Ovary (tissue), 9 donors: ENCODE data around the gene UROC1. TPM values are rescaled to one million over a fixed set of nuclear protein-coding genes. Genes with fewer than 3 reads are reported as not detected.
A peak's percentile ranks its signal among the peaks of the same experiment; 100 is the strongest.

ENCODE experiments used
- DNase-seq, 5 donors: peaks; one replicate each; pipeline ENCODE4 v3.0.0-alpha.2; 2019 to 2020
- H3K27ac ChIP-seq, 2 donors: fragments of 200-600 bp; one replicate each; pipeline versions ENCODE4 v1.5.1 to v1.8.0; 2019 to 2022
- H3K27me3 ChIP-seq: fragments of 200-600 bp; one replicate; pipeline ENCODE4 v1.8.0; 2022
- H3K36me3 ChIP-seq: fragments of 200-600 bp; sonication (generic); one replicate; pipeline ENCODE4 v1.5.1; 2019
- H3K4me1 ChIP-seq: one replicate; pipeline ENCODE4 v1.8.1; 2013; ENCODE audit warnings: mild to moderate bottlenecking, moderate library complexity; ENCODE audit not compliant: insufficient read depth
- H3K4me3 ChIP-seq: fragments of 200-600 bp; sonication (generic); one replicate; pipeline ENCODE4 v1.5.1; 2017
- H3K9me3 ChIP-seq, 2 donors: fragments of 200-600 bp in 1 of 2; sonication (generic) in 1 of 2; one replicate each; pipeline versions ENCODE4 v1.5.1 to v1.8.1; 2013 to 2019; ENCODE audit warnings: mild to moderate bottlenecking in 1 of 2, moderate library complexity in 1 of 2
- CTCF ChIP-seq, 3 donors: fragments of 450-650 bp in 2 of 3; fragments of 200-600 bp in 1 of 3; IDR thresholded peaks; one replicate each; pipeline versions ENCODE4 v1.5.1 to v1.8.0; 2016 to 2022; ENCODE audit warnings: antibody characterized with exemption in 3 of 3, mild to moderate bottlenecking in 1 of 3
- EP300 ChIP-seq: sonication (generic); formaldehyde crosslinking; IDR thresholded peaks from one replicate; pipeline ENCODE4 v1.6.1; 2017; ENCODE audit warnings: antibody characterized with exemption
- POLR2A ChIP-seq: fragments of 450-650 bp; IDR thresholded peaks from one replicate; pipeline ENCODE4 v1.6.1; 2017; ENCODE audit warnings: antibody characterized with exemption, mild to moderate bottlenecking, moderate library complexity
- WGBS, 3 donors: extraction: QIAGEN DNeasy Blood & Tissue Kit in 1 of 3; methylation state at CpG; one replicate each; pipeline versions ENCODE4 v1.1.5 to v1.1.7; 2013 to 2017; 5-methylcytosine and 5-hydroxymethylcytosine counted together
- intact Hi-C, 4 donors: fragments of 100-400 bp; cut with DNase I; formaldehyde crosslinking; loops; one replicate each; pipeline versions ENCODE4 v1.11.0 to v1.15.1; 2022 to 2023
- polyA plus RNA-seq, 2 donors: library from polyadenylated mRNA; stranded (reverse); fragments of 200-250 nt in 1 of 2; fragments of 350-450 nt in 1 of 2; fragmentation: Illumina TruSeq in 1 of 2; extraction: RNeasy Lipid Tissue Mini Kit (QIAGEN cat#74804) in 1 of 2; gene quantifications; one replicate each; pipeline ENCODE4 v1.2.3, GENCODE V29; 2013 to 2014
- total RNA-seq, 7 donors: library from RNA; depleted of rRNA in 2 of 7; stranded (reverse); fragments of >200 nt in 2 of 7; fragmentation: NEBNext Ultra II Directional in 3 of 7; extraction: Animal tissue kit (Norgen Biotek cat#: 25700) in 3 of 7; gene quantifications; one replicate each; pipeline versions ENCODE4 v1.1.0 to v1.2.4, GENCODE V29; 2016 to 2023
- donor health status: DM: no; HTN: no; CAD: no; lungs with moderate emphysema.
- donor health status: DM: no; HTN: no; CAD: no.
- donor health status: Bipolar disorder and iron deficiency.
- donor health status: DM: yes; HTN: yes; CAD: no.
- donor health status: DM: no; HTN: no; CAD: no.
- donor health status: DM: yes; HTN: yes; CAD: no.

The UROC1 gene
- total and polyA plus RNA-seq, 9 donors, result 0.06 to 0.32 (median 0.12) TPM; not detected in 4

GRCh38 chr3:126516152-126516935 lies 1.2 kb downstream of the UROC1 start:
- Histone ChIP-seq H3K27me3 (no peaks in the 10 kb centered on the region), H3K4me1 (no peaks in the 10 kb centered on the region), H3K4me3 (no peak overlapping the region), H3K36me3 (no peaks in the 10 kb centered on the region), H3K9me3 (no peaks in the 10 kb centered on the region), H3K27ac (no peak overlapping the region)
- TF ChIP-seq CTCF (IDR thresholded peaks at IDR 0.05) (no peak), EP300 (no peak), POLR2A (no peak)
- intact Hi-C loops, result loop anchor here in 1 of 4 donors (10.0 kb wide), 1 partner anchor 938 kb away; no protein-coding TSS in a partner anchor
- 74 to 89% (median 75%) methylated on average over 2 to 6 of the region's 6 CpGs for WGBS, 3 donors
- peak in 1 of 5 donors; percentile 4 for DNase-seq

- H3K4me1 ChIP-seq, result no peaks in the 10 kb centered on the region
- TF ChIP-seq CTCF (IDR thresholded peaks at IDR 0.05) (no peak), POLR2A (no peak), EP300 (no peak)
- 67 to 79% (median 67%) methylated on average over 8 of the region's 8 CpGs for WGBS, 3 donors
- no peak overlapping the region for H3K4me3 ChIP-seq
- H3K27ac ChIP-seq, result no peak overlapping the region
- H3K9me3 ChIP-seq, result no peaks in the 10 kb centered on the region
- H3K27me3 ChIP-seq, result no peaks in the 10 kb centered on the region
- no peak for DNase-seq
- intact Hi-C loops, result loop anchor here in 1 of 4 donors (10.0 kb wide), 1 partner anchor 940 kb away; no protein-coding TSS in a partner anchor
- no peaks in the 10 kb centered on the region for H3K36me3 ChIP-seq
Measured at GRCh38 chr3:126515066-126515706, 2.4 kb downstream of the UROC1 start.

GRCh38 chr3:126514161-126514560 lies 3.4 kb downstream of the UROC1 start:
- no peak for TF ChIP-seq CTCF (IDR thresholded peaks at IDR 0.05)
- no peak for TF ChIP-seq EP300
- TF ChIP-seq POLR2A, result no peak
- Histone ChIP-seq H3K27me3 (no peaks in the 10 kb centered on the region), H3K27ac (no peak overlapping the region), H3K4me3 (no peak overlapping the region), H3K9me3 (no peaks in the 10 kb centered on the region), H3K4me1 (no peaks in the 10 kb centered on the region), H3K36me3 (no peaks in the 10 kb centered on the region)
- WGBS, 3 donors, result 84 to 86% (median 86%) methylated on average over 11 of the region's 11 CpGs
- DNase-seq, result no peak
- intact Hi-C loops, result loop anchor here in 1 of 4 donors (10.0 kb wide), 1 partner anchor 941 kb away; no protein-coding TSS in a partner anchor

GRCh38 chr3:126512916-126513650 lies 4.5 kb downstream of the UROC1 start:
- Histone ChIP-seq H3K9me3 (no peaks in the 10 kb centered on the region), H3K36me3 (no peaks in the 10 kb centered on the region), H3K27ac (no peak overlapping the region), H3K27me3 (no peaks in the 10 kb centered on the region), H3K4me1 (no peaks in the 10 kb centered on the region), H3K4me3 (no peak overlapping the region)
- intact Hi-C loops, result loop anchor here in 1 of 4 donors (10.0 kb wide), 1 partner anchor 942 kb away; no protein-coding TSS in a partner anchor
- peak in 1 of 5 donors; percentile 2 for DNase-seq
- TF ChIP-seq CTCF (IDR thresholded peaks at IDR 0.05) (no peak), POLR2A (no peak), EP300 (no peak)
- 80 to 84% (median 82%) methylated on average over 12 of the region's 12 CpGs for WGBS, 3 donors
